Measurements from ENCODE around the gene C11orf52. TPM values are rescaled to one million over a fixed set of nuclear protein-coding genes. Genes with fewer than 3 reads are reported as not detected.
"Not testable (repeated sequence)": the region's sequence is repeated elsewhere in the genome, so short reads cannot be mapped to it uniquely, and the experiment has no call there.

C11orf52 gene
- total RNA-seq, 3 donors from 2014 or later: not detected

DNA sequence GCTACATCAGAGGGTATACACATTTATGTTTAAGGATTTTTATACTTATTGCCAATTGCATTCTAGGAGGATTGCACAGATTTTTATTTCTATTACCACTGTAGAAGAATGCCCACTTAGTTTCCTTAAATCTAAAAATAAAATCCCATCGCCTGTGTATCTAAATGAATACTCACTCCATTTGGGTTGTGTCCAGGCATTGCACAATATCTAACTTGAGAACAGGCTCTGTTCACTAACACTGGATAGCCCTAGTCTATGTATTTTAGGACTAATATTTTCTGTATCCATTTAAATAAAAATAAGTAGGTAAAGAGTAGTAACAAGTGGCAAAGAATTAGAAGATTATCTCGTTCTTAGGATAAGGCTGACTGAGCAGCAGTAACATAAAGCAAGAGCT lies 4.1 kb downstream of the C11orf52 start:
- ATAC-seq: no peak
- Mint-ChIP-seq H3K9me3 (no peaks in the 10 kb centered on the region), H3K27me3 (ENCODE audit: low read depth) (peaks cover 16% of the 10 kb centered on the region), H3K4me1 (ENCODE audit: low read depth) (peaks cover 10% of the 10 kb centered on the region), H3K4me3 (no peak overlapping the region), H3K36me3 (ENCODE audit: insufficient read depth) (no peaks in the 10 kb centered on the region)
- DNase-seq: no peak

DNA sequence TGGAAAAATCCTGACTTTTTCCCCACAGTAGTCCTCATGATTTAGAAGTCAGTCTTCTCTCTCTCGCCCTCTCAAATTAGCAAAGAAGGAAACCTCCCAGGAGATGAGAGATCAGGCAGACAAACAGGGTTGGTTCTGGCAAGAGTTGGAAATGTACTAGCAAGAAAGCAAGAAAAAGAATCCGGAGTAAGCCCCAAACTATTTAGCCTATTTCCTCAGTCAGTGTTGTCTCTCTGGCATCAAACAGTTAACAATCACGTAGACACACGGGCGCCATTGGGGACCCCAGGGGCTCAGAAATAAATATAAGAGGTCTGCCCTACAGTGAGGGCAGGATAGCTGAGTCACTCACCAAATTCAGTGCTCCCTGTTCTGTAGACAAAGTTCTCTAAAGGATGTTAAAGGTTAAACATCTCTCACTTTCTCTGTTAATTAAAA lies 4.7 kb downstream of the C11orf52 start:
- H3K27me3 Mint-ChIP-seq (ENCODE audit: low read depth): peaks cover 11% of the 10 kb centered on the region
- no peak overlapping the region for H3K4me3 Mint-ChIP-seq
- no peak for ATAC-seq
- peaks cover 10% of the 10 kb centered on the region for H3K4me1 Mint-ChIP-seq (ENCODE audit: low read depth)
- no peaks in the 10 kb centered on the region for H3K36me3 Mint-ChIP-seq (ENCODE audit: insufficient read depth)
- DNase-seq: no peak
- no peaks in the 10 kb centered on the region for H3K9me3 Mint-ChIP-seq

DNA sequence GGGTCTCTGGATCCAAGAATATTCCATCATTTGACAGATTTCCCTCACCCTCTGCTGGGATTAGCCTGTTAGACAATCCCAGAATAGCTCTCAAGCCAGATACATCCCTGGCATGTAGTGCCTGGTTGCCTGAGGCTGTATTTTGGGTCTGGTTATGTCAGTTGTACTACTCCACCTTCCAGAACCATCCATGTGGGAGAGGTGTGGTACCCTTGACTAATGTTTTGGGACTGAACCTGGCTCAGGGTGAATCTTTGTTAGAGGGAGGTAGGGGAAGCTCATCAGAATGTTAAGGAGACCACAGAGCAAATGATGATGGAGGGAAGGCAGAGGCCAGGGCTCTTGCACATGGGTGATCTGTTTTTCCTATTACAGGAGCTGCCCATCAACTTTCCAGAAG lies 5.2 kb downstream of the C11orf52 start:
- Mint-ChIP-seq H3K4me3 (no peak overlapping the region), H3K36me3 (ENCODE audit: insufficient read depth) (no peaks in the 10 kb centered on the region), H3K27me3 (ENCODE audit: low read depth) (peaks cover 11% of the 10 kb centered on the region), H3K9me3 (no peaks in the 10 kb centered on the region), H3K4me1 (ENCODE audit: low read depth) (peaks cover 10% of the 10 kb centered on the region)
- DNase-seq (no peak), ATAC-seq (no peak)

DNA sequence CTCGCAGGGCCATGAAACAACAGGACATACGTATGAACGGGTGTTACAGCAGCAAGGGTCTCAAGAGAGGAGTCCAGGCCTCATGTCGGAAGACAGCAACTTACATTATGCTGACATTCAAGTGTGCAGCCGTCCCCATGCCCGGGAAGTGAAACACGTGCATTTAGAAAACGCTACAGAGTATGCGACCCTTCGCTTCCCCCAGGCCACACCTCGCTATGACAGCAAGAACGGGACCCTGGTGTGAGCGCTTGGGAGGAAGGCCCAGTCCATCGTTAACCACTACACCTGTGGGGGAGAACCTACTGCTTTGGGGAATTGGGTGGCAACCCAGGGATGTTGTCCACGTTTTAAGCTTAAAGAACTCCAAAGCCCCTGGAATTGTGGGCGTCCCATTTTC lies 7.2 kb downstream of the C11orf52 start:
- no peaks in the 10 kb centered on the region for H3K9me3 Mint-ChIP-seq

DNA sequence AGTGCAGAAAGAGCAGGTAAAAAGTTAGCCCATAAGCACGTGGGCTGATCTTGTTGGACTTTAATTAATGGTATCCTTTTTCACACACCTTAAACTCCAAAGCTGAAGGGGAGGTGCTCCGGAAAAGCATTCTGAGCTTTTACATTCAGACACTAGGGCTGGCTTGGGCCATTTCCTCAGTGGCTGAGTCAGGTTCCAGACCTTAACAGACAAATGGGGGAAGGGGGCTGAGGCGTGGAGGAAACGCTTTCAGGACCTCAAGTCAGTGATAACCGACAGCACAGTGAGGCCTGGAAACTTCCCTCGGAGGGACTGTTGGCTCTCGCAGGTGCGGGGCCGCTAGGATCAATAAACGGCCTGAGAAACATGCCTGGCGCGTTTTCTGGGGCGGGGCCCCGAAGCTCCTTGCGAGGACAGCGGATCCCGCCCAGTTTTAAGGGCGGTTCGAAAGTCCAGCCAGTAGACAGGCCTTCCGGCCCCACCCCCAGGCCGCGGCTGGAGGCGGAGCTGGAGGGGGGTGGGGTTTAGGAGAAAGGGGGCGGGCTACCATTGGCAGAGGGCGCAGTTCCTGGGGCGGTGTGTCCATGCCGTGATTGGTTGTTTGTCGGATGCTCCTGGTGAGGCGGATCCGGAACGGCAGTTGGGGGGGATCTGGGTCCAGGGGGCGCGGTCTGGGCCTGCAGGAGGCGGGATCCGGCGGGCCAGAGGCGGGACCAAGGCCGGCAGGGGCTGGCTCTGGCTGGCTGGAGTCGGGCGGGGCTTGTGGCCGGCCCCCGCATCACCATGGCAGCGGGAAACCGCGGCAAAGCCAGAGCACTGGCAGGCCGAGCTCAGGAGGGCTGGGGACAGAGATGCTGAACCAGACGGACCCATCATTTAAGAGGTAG lies 8.0 kb downstream of the C11orf52 start:
- no peaks in the 10 kb centered on the region for H3K36me3 Mint-ChIP-seq (ENCODE audit: insufficient read depth)
- H3K9me3 Mint-ChIP-seq: no peaks in the 10 kb centered on the region
- H3K4me3 Mint-ChIP-seq: peak overlapping the region; percentile 83
- H3K27me3 Mint-ChIP-seq (ENCODE audit: low read depth): peaks cover 5% of the 10 kb centered on the region
- DNase-seq: peak; percentile 92
- H3K4me1 Mint-ChIP-seq (ENCODE audit: low read depth): peaks cover 12% of the 10 kb centered on the region
- ATAC-seq: peak; percentile 94

More for the DNA sequence above, 7.2 kb downstream of the C11orf52 start:
- H3K36me3 Mint-ChIP-seq (ENCODE audit: insufficient read depth): no peaks in the 10 kb centered on the region
- DNase-seq (no peak), ATAC-seq (no peak)
- no peak overlapping the region for H3K4me3 Mint-ChIP-seq
- H3K27me3 Mint-ChIP-seq (ENCODE audit: low read depth): peaks cover 9% of the 10 kb centered on the region
- peaks cover 10% of the 10 kb centered on the region for H3K4me1 Mint-ChIP-seq (ENCODE audit: low read depth)

DNA sequence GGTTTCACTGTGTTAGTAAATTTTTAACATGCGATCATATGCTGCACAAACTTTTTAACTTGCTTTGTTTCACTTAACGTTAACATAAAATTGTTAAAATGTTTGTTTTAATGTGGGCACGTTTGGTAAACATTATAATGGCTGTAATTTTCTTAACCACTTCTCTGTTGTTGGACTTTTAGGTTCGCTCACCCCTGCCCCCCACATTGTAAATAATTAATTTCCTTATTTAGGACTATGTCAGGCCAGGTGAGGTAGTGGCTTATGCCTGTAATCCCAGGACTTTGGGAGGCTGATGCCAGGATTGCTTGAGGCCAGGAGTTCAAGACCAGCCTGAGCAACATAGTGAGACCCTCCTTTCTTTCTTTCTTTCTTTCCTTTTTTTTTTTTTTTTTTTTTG lies 11.8 kb downstream of the C11orf52 start:
- no peaks in the 10 kb centered on the region for H3K27me3 Mint-ChIP-seq (ENCODE audit: low read depth)
- DNase-seq (no peak), ATAC-seq (no peak)
- no peaks in the 10 kb centered on the region for H3K9me3 Mint-ChIP-seq
- peaks cover 31% of the 10 kb centered on the region for H3K4me1 Mint-ChIP-seq (ENCODE audit: low read depth)
- no peaks in the 10 kb centered on the region for H3K36me3 Mint-ChIP-seq (ENCODE audit: insufficient read depth)
- H3K4me3 Mint-ChIP-seq: no peak overlapping the region

DNA sequence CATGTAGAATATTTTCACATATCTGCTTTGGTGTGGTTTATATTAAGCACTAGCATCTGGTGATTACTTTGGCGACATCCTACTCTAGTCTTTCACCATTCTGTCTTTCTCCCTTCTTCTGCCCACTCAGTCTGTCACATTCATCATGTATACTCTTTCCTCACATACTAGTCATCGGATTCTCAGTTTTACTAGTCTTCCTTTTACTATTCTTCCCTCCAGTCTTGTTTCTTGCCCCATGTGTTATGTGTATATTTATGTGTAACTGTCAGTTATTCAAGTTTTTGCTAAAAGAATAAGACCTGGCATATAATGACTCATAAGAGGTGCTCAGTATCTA lies 13.9 kb downstream of the C11orf52 start:
- ATAC-seq (peak; percentile 72 to 78), DNase-seq (no peak)
- Mint-ChIP-seq H3K4me3 (no peak overlapping the region), H3K36me3 (ENCODE audit: insufficient read depth) (no peaks in the 10 kb centered on the region), H3K27me3 (ENCODE audit: low read depth) (no peaks in the 10 kb centered on the region), H3K9me3 (no peaks in the 10 kb centered on the region), H3K4me1 (ENCODE audit: low read depth) (peaks cover 36% of the 10 kb centered on the region)

DNA sequence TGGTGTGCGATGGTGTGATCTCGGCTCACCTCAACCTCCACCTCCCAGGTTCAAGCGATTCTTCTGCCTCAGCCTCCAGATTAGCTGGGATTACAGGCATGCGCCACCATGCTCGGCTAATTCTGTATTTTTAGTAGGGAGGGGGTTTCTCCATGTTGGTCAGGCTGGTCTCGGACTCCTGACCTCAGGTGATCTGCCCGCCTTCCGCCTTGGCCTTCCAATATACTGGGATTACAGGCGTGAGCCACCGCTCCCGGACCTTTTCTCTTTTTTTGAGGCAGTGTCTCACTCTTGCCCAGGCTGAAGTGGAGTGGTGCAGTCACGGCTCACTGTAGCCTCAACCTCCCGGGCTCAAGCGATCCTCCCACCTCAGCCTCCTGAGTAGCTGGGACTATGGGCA lies 14.5 kb downstream of the C11orf52 start:
- H3K4me3 Mint-ChIP-seq, DNase-seq: not testable (repeated sequence)

DNA sequence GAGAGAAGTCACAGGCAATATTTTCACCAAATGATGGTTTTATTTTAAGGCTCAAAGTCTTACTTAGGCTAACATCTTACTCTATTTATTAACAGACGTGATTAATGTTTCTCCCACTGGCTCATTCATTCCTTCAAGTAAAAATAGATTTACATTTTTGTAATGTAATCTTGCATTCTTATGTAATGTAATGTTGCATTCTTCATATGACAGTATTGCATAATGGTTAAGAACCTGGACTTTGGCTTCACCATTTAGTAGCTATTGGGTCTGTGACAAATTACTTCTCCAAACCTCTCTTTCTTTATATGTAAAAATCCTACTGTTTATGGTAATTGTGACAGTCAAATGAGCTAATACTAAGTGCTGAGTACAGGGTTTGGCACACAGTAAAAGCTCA lies 15.2 kb downstream of the C11orf52 start:
- Mint-ChIP-seq H3K9me3 (no peaks in the 10 kb centered on the region), H3K36me3 (ENCODE audit: insufficient read depth) (no peaks in the 10 kb centered on the region), H3K4me1 (ENCODE audit: low read depth) (peaks cover 47% of the 10 kb centered on the region), H3K4me3 (no peak overlapping the region), H3K27me3 (ENCODE audit: low read depth) (no peaks in the 10 kb centered on the region)
- no peak for ATAC-seq
- no peak for DNase-seq

More for the DNA sequence above, 14.5 kb downstream of the C11orf52 start:
- not testable (repeated sequence) for H3K36me3 Mint-ChIP-seq (ENCODE audit: insufficient read depth); H3K9me3 Mint-ChIP-seq; ATAC-seq; H3K27me3 Mint-ChIP-seq (ENCODE audit: low read depth)
- peaks cover 40% of the 10 kb centered on the region for H3K4me1 Mint-ChIP-seq (ENCODE audit: low read depth)

DNA sequence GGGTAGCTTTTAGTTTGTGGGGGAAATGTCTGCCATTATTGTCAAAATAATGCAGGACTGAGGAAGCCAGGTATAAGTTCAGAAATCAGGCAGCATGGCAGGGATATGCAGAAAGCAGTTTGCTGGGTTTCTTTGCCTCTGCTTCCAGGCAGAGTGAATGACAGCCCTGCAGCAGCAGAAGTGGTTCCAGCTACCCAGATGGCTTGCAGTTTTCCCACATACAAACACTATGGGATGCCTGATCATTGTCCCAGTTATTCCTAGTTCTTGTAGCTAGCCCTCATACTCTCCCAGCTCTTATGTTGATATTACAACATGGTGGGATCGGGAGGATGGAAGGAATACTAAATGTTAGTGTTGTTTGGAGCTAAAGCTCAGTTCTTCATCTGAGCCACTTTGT lies 15.6 kb downstream of the C11orf52 start:
- no peak overlapping the region for H3K4me3 Mint-ChIP-seq
- ATAC-seq (no peak), DNase-seq (no peak)
- no peaks in the 10 kb centered on the region for H3K27me3 Mint-ChIP-seq (ENCODE audit: low read depth)
- no peaks in the 10 kb centered on the region for H3K36me3 Mint-ChIP-seq (ENCODE audit: insufficient read depth)
- peaks cover 52% of the 10 kb centered on the region for H3K4me1 Mint-ChIP-seq (ENCODE audit: low read depth)
- no peaks in the 10 kb centered on the region for H3K9me3 Mint-ChIP-seq

DNA sequence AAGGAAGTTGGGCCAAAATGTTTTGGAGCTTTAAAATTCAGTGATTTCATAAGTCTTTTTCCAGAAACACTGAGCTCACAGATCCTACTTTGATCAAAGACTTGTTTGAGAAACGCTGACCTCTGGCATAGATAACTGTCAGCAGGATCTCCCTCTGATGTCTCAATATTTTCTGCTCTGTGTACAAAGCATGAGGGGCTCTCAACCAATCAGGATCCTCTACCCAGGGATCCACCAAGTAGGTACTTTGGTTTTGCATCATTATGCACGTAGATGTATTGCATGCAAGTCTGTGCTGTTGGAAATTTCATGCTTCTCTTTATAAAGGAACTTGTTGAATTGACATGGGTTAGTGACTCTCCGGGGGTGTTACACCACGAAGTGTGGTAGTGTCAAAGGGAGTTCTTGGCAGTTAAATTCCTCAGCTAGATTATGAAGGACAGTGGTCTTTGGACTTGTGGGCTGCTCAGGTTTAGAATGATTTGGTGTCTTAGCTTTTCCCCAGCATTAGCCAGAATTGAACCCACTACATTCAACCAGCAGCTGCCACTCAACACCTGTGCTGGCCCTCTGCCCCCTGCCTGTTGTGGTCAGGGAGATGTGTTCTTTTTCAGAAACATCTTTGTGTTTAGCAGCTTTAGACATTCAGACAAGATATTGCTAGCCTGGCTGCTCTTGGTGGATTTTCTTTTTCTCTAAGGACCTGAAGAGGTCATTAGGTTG lies 16.8 kb downstream of the C11orf52 start:
- ATAC-seq: no peak
- no peaks in the 10 kb centered on the region for H3K9me3 Mint-ChIP-seq
- H3K4me1 Mint-ChIP-seq (ENCODE audit: low read depth): peaks cover 57% of the 10 kb centered on the region

DNA sequence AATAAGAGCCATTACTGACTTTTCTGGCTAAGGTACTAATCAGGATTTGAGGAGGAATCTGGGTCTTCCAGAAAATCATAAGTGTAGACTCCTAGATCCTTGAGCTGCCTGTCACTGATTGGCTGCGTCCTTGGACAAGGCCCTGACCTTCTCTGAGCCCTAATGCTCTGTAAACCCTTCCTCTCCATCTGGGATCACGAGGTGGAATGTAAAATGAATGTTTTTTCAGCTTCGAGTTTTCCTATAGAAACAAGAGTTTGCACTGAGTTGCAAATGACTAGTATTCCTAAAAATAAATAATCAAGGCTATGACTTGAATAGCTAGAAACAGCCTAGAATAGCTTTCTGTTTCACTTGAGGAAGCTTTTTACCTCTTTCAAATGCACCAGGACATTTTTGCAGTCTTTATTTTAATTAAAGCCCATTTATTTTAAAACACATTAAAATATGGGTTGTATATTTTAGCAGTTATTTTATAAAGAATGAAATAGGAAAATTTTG lies 17.4 kb downstream of the C11orf52 start:
- Mint-ChIP-seq H3K4me1 (ENCODE audit: low read depth) (peaks cover 57% of the 10 kb centered on the region), H3K9me3 (no peaks in the 10 kb centered on the region), H3K27me3 (ENCODE audit: low read depth) (no peaks in the 10 kb centered on the region), H3K36me3 (ENCODE audit: insufficient read depth) (no peaks in the 10 kb centered on the region), H3K4me3 (peak overlapping the region; percentile 79)
- ATAC-seq (no peak), DNase-seq (no peak)

More for the DNA sequence above, 16.8 kb downstream of the C11orf52 start:
- Mint-ChIP-seq H3K36me3 (ENCODE audit: insufficient read depth) (no peaks in the 10 kb centered on the region), H3K4me3 (peak overlapping the region; percentile 5), H3K27me3 (ENCODE audit: low read depth) (no peaks in the 10 kb centered on the region)
- no peak for DNase-seq

DNA sequence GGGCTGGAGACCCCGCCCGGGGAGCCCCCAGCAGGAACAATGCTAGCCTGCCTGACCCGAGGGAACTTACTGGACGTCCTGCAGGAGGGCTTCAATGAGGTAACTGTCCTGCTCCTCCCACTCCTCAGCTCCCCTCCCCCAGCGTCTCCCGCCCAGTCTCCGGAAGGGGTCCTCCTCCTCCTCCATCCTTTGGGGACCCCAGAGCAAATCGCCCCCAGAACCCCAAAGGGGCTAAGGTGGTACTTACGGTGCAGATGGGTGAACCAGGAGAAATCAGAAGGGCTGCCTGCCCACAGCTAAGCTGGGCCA lies 18.7 kb downstream of the C11orf52 start:
- Mint-ChIP-seq H3K4me1 (ENCODE audit: low read depth) (peaks cover 53% of the 10 kb centered on the region), H3K4me3 (peak overlapping the region; percentile 79)
- no peak for ATAC-seq

DNA sequence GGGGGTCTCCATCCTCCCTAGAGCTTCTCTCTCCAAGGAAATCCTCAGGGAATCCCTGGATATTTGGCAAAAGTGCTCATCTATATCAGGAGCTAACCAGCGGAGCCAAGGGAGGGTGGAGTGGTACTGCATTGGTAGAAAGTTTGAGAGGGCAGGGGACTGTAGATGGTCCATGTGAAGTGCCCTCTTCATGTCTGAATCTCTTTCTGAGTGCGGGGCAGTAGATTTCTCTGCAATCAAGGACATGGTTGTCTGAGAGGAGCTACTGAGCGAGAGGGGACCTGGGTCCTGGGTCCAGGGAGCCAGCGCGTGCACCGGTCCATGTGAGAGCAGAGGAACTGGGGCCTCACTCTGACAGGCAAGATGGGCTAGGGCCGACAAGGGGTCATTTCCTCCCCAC lies 19.1 kb downstream of the C11orf52 start:
- ATAC-seq: no peak
- Mint-ChIP-seq H3K4me3 (peak overlapping the region; percentile 79), H3K4me1 (ENCODE audit: low read depth) (peaks cover 49% of the 10 kb centered on the region), H3K36me3 (ENCODE audit: insufficient read depth) (no peaks in the 10 kb centered on the region), H3K27me3 (ENCODE audit: low read depth) (no peaks in the 10 kb centered on the region), H3K9me3 (no peaks in the 10 kb centered on the region)
- DNase-seq: no peak

More for the DNA sequence above, 18.7 kb downstream of the C11orf52 start:
- DNase-seq: no peak
- H3K9me3 Mint-ChIP-seq: no peaks in the 10 kb centered on the region
- H3K36me3 Mint-ChIP-seq (ENCODE audit: insufficient read depth): no peaks in the 10 kb centered on the region
- no peaks in the 10 kb centered on the region for H3K27me3 Mint-ChIP-seq (ENCODE audit: low read depth)
